ENCODE results near the gene SLC2A4. TPM values are rescaled to one million over a fixed set of nuclear protein-coding genes. Genes with fewer than 3 reads are reported as not detected.

The SLC2A4 gene
- total RNA-seq: under 0.01 and 0.30 TPM in 2 replicates

DNA sequence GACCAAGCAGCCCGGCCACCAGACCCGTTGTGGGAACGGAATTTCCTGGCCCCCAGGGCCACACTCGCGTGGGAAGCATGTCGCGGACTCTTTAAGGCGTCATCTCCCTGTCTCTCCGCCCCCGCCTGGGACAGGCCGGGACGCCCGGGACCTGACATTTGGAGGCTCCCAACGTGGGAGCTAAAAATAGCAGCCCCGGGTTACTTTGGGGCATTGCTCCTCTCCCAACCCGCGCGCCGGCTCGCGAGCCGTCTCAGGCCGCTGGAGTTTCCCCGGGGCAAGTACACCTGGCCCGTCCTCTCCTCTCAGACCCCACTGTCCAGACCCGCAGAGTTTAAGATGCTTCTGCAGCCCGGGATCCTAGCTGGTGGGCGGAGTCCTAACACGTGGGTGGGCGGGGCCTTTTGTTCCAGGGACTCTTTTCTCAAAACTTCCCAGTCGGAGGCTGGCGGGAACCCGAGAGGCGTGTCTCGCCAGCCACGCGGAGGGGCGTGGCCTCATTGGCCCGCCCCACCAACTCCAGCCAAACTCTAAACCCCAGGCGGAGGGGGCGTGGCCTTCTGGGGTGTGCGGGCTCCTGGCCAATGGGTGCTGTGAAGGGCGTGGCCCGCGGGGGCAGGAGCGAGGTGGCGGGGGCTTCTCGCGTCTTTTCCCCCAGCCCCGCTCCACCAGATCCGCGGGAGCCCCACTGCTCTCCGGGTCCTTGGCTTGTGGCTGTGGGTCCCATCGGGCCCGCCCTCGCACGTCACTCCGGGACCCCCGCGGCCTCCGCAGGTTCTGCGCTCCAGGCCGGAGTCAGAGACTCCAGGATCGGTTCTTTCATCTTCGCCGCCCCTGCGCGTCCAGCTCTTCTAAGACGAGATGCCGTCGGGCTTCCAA is at the start of gene SLC2A4:
TSS of gene SLC2A4 (plus strand) at position 645 of the 879 bp plus-strand sequence. CDS start at position 862, 217 bp downstream.

DNA sequence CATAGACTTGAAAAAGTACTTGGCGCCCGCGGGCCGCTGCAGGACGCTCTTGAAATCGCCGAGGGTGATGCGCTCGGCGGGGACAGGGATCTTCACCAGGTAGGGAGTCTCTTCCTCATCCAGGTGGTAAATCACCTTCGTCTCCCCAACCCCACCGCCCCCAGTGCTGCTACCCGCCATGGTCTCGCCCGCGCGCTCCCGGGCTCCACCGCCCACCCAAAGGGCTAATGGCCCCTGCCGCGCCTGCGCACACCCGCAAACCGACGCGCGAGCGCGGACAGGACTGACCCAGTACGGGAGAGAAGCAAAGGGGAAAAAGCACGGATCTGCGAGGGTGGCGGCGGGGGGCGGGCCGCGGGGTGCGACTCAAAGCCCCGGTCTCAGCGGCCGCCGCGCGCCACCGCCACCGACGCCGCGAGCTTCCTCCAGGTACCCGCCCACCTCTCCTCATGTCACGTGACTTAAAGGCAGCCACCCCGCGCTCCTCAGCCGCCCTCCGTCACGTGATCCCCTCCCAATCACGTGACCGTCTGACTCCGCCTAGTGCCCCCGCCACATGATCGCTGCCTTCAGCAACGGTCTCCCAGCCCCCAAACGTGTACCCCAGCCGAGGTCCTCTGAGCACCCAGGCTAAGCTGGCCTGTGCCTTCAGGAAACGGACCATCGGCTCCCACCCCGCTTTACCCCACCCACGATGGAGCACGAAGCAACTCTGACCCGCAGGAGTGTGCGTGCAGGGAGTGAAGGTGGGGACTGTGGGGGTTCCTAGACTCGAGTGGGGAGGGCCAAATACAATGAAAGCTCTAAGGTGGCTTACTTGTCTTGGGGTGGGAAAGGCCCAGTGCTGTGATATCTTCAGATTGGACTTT is 47.2 kb upstream of the SLC2A4 start, which contains the start of gene DVL2:
TSS of gene DVL2 (minus strand) at position 435 of the 869 bp plus-strand sequence. CDS start at position 180, 255 bp downstream.

GRCh38 chr17:7239091-7240027 is 42.2 kb upstream of the SLC2A4 start, which contains the start of gene PHF23:
TSS of gene PHF23 (minus strand) at chr17:7239457. CDS start at chr17:7239279, 178 bp downstream.

DNA sequence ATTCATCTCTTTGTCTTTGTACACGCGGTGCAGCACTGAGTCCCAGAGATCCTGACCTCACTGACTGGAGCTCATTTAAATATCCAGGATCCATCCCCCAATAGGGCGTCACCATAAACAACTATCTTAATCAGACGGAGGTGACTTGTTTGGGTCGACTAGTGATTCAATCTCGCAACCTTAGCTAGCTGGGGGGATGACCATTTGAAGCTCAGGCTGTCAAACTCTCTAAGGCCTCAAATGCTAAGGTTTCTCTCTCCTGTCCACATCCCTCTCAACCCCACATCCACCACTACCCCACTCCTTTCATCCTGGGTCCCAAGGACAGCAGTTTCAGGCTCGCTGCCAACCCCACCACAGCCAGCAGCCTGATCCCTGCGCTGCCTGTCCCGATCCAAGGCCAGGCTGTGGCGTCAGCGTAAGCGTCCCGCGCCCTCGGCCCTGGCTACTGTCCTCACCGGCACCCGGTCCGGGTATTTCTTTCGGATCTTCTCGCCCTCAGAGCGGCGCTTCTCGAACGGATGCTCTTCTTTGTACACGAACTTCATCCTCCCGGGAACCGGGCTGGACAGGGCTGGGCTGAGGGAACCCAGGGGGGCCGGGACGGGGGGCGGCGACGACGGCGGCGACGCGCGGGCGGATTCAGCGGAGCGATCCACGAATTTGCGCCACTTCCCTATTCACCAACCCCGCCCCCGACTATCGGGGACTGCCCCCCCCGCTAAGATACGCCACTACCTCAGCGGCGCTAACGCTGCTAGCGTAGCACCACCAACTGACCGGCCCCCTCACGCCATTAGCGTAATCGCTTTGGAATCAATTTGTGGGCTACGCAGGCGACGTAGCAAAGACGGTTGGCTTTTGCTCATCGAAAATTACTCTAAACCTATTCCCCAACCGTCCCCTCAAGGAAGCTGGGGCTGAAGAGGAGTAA is 39.5 kb upstream of the SLC2A4 start, which contains the start of gene GABARAP:
TSS of gene GABARAP (minus strand) at position 667 of the 934 bp plus-strand sequence. CDS start at position 548, 119 bp downstream.

DNA sequence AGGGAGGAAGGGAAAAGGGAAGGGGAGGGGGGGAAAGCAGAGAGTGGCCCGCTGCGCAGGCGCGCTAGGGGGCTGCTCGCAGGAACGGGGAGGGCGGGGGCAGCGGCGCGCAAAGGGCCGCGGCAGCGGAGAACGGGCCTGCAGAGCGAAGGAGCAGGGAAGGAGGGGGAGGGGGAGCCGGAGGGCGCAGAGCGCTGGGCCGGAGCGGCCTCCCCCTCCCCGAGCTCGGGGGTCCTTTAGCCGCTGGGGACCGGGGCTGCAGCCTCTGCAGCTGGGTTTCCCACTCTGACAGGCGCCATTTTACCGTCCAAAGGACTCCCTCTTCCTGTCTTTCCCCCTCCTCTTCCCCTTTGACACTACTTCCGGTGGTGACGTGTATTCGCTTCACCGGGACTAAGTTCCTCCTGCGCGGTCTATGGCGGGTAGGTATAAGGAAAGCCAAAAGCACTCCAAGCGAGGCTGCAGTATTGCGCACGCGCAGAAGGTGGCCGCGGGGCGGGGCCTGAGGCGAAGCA is 29.8 kb upstream of the SLC2A4 start, which contains the start of gene CTDNEP1:
TSS of gene CTDNEP1 (minus strand) at position 74 of the 515 bp plus-strand sequence. CDS start 438 bp downstream, outside the sequence.

GRCh38 chr17:7252176-7253043 is 29.1 kb upstream of the SLC2A4 start, which contains the start of gene ELP5:
TSS of gene ELP5 (plus strand) at chr17:7252215. CDS start at chr17:7252551, 336 bp downstream.

GRCh38 chr17:7262192-7262934 is 19.2 kb upstream of the SLC2A4 start, which contains the start of gene CLDN7:
TSS of gene CLDN7 (minus strand) at chr17:7262478. CDS start at chr17:7262043, 435 bp downstream.

DNA sequence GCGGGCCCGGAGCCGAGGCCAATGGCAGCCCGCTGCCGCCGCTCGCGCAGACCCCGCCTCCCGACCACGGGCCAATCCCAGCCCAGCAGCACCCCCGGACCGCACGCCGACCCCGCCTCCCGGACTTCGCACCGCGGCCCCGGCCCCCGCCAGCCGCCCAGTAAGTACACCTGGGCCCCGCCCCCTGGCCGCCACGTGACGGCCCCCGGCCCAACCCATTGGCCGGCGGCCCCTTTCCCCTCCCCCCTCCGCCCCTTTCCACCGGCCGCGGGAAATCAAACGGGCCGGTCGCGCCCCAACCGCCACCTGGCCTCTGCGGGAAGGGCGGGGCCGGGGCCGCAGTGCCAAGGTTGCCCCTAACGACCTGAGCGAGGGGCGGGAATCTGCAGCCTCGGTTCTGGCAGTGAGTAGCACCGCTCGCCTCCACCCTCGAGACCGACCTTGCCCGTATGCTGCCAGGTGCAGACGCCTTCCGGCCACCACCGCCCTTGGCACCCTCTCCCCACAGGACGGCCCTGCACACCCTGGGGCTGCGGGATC is 13.2 kb downstream of the SLC2A4 start, which contains the start of gene YBX2:
TSS of gene YBX2 (minus strand) at position 26 of the 540 bp plus-strand sequence. CDS start 139 bp downstream, outside the sequence.

GRCh38 chr17:7306911-7307685 is 25.6 kb downstream of the SLC2A4 start, which contains the start of gene EIF5A:
TSS of gene EIF5A (plus strand) at chr17:7307628. CDS start at chr17:7309636, 2,008 bp downstream.

GRCh38 chr17:7314719-7315569 is 33.4 kb downstream of the SLC2A4 start, which contains the start of gene GPS2:
TSS of gene GPS2 (minus strand) at chr17:7315360. CDS start at chr17:7315052, 308 bp downstream.

GRCh38 chr17:7328840-7329373 is 47.4 kb downstream of the SLC2A4 start, which contains the start of gene NEURL4:
TSS of gene NEURL4 (minus strand) at chr17:7329335. CDS start at chr17:7329312, 23 bp downstream.

GRCh38 chr17:7336240-7337175 is 55.0 kb downstream of the SLC2A4 start, which contains the start of gene ACAP1:
TSS of gene ACAP1 (plus strand) at chr17:7336529. CDS start at chr17:7336735, 206 bp downstream.

Measured in epithelial cell of umbilical artery (primary cell).